Neural progenitor cell (in vitro differentiated cells): Measurements from ENCODE around the gene MEF2B. TPM values are rescaled to one million over a fixed set of nuclear protein-coding genes. Genes with fewer than 3 reads are reported as not detected.

ENCODE experiments used
- DNase-seq: peaks from one replicate; pipeline ENCODE4 v3.0.0-alpha.2; 2016; ENCODE audit warnings: low spot score
- H2AFZ ChIP-seq: fragments of 200-600 bp; sonication (generic); replicated peaks from 2 replicates; pipeline ENCODE4 v1.6.1; 2016; ENCODE audit warnings: antibody characterized with exemption
- H3F3A ChIP-seq: fragments of 200-600 bp; sonication (generic); 2 replicates; pipeline ENCODE4 v1.6.1; 2016; ENCODE audit warnings: antibody characterized with exemption, low read depth
- H3K27ac ChIP-seq: fragments of 200-600 bp; sonication (generic); 2 replicates; pipeline ENCODE4 v1.5.1; 2016; ENCODE audit warnings: mild to moderate bottlenecking
- H3K27me3 ChIP-seq: fragments of 200-600 bp; sonication (generic); 2 replicates; pipeline ENCODE4 v1.6.1; 2016; ENCODE audit warnings: mild to moderate bottlenecking, moderate library complexity
- H3K36me3 ChIP-seq: fragments of 200-600 bp; sonication (generic); 2 replicates; pipeline ENCODE4 v1.5.1; 2016
- H3K4me1 ChIP-seq: fragments of 200-600 bp; sonication (generic); 2 replicates; pipeline ENCODE4 v1.6.1; 2016; ENCODE audit warnings: mixed run types
- H3K4me2 ChIP-seq: fragments of 200-600 bp; sonication (generic); 2 replicates; pipeline ENCODE4 v1.6.1; 2016
- H3K4me3 ChIP-seq: fragments of 200-600 bp; sonication (generic); 2 replicates; pipeline ENCODE4 v1.5.1; 2016
- H3K79me2 ChIP-seq: fragments of 200-600 bp; sonication (generic); 2 replicates; pipeline ENCODE4 v1.6.1; 2016; ENCODE audit warnings: low read depth
- H3K9ac ChIP-seq: fragments of 200-600 bp; sonication (generic); 2 replicates; pipeline ENCODE4 v1.6.1; 2016
- H3K9me3 ChIP-seq: fragments of 200-600 bp; sonication (generic); 2 replicates; pipeline ENCODE4 v1.5.1; 2016; ENCODE audit warnings: low read depth
- H4K20me1 ChIP-seq: fragments of 200-600 bp; sonication (generic); 2 replicates; pipeline ENCODE4 v1.6.1; 2016; ENCODE audit warnings: low read depth
- H3K27ac Mint-ChIP-seq: 3 replicates; pipeline ENCODE4 v1.8.0; 2021; ENCODE audit warnings: mixed read lengths
- H3K27me3 Mint-ChIP-seq: 2 replicates; pipeline ENCODE4 v1.8.0; 2022; ENCODE audit warnings: low read depth, mild to moderate bottlenecking, inconsistent platforms, moderate library complexity, mixed read lengths; ENCODE audit not compliant: insufficient read depth
- H3K36me3 Mint-ChIP-seq: 3 replicates; pipeline ENCODE4 v1.8.0; 2021; ENCODE audit warnings: mixed read lengths
- H3K4me1 Mint-ChIP-seq: 3 replicates; pipeline ENCODE4 v1.8.0; 2021; ENCODE audit warnings: mixed read lengths
- H3K4me3 Mint-ChIP-seq: 3 replicates; pipeline ENCODE4 v1.8.0; 2021; ENCODE audit warnings: mild to moderate bottlenecking, moderate library complexity, mixed read lengths
- H3K9me3 Mint-ChIP-seq: 3 replicates; pipeline ENCODE4 v1.8.0; 2020; ENCODE audit warnings: mixed read lengths
- CTCF ChIP-seq: fragments of 200-600 bp; sonication (generic); IDR thresholded peaks from 2 replicates; pipeline ENCODE4 v1.5.1; 2017; ENCODE audit warnings: antibody characterized with exemption, mild to moderate bottlenecking
- EZH2 ChIP-seq: fragments of 200-600 bp; sonication (generic); IDR thresholded peaks from 2 replicates; pipeline ENCODE4 v1.6.1; 2017; ENCODE audit warnings: antibody characterized with exemption, mild to moderate bottlenecking, moderate library complexity
- EZH2phosphoT487 ChIP-seq: fragments of 200-600 bp; sonication (generic); IDR thresholded peaks from 2 replicates; pipeline ENCODE4 v1.6.1; 2017; ENCODE audit warnings: antibody characterized with exemption
- total RNA-seq: library from RNA; depleted of rRNA; stranded (reverse); fragments of >200 nt; gene quantifications from 2 replicates; pipeline ENCODE4 v1.2.3, GENCODE V29; 2015; ENCODE audit warnings: low replicate concordance

Gene MEF2B
- total RNA-seq, 1 donor from 2014 or later: not detected

- no peaks in the 10 kb centered on the region for H3F3A ChIP-seq
- Mint-ChIP-seq H3K4me1 (no peaks in the 10 kb centered on the region), H3K4me3 (no peak overlapping the region)
Observed at GRCh38 chr19:19157808-19158207, 12.3 kb downstream of the MEF2B start.

GRCh38 chr19:19155495-19156219, 14.4 kb downstream of the MEF2B start:
- H3K9me3 ChIP-seq: no peaks in the 10 kb centered on the region
- no peak overlapping the region for H3K4me3 ChIP-seq
- no peak overlapping the region for H3K9ac ChIP-seq
- H4K20me1 ChIP-seq: no peaks in the 10 kb centered on the region
- TF ChIP-seq EZH2phosphoT487 (no peak), EZH2 (no peak), CTCF (no peak)
- no peaks in the 10 kb centered on the region for H3K4me1 ChIP-seq
- H3K79me2 ChIP-seq: no peaks in the 10 kb centered on the region
- DNase-seq: no peak
- Mint-ChIP-seq H3K27me3 (peaks cover 4% of the 10 kb centered on the region), H3K27ac (no peak overlapping the region), H3K9me3 (no peaks in the 10 kb centered on the region), H3K36me3 (no peaks in the 10 kb centered on the region), H3K4me3 (no peak overlapping the region), H3K4me1 (no peaks in the 10 kb centered on the region)
- H3K27ac ChIP-seq: no peak overlapping the region
- no peak overlapping the region for H3K4me2 ChIP-seq
- no peaks in the 10 kb centered on the region for H3F3A ChIP-seq
- H3K27me3 ChIP-seq: no peaks in the 10 kb centered on the region
- H2AFZ ChIP-seq: no peak overlapping the region
- no peaks in the 10 kb centered on the region for H3K36me3 ChIP-seq

More at GRCh38 chr19:19157808-19158207, 12.3 kb downstream of the MEF2B start:
- H3K36me3 ChIP-seq: no peaks in the 10 kb centered on the region
- no peak overlapping the region for H3K4me2 ChIP-seq
- no peaks in the 10 kb centered on the region for H3K9me3 ChIP-seq
- H3K79me2 ChIP-seq: no peaks in the 10 kb centered on the region
- H4K20me1 ChIP-seq: no peaks in the 10 kb centered on the region
- no peak overlapping the region for H2AFZ ChIP-seq
- no peaks in the 10 kb centered on the region for H3K4me1 ChIP-seq
- Mint-ChIP-seq H3K27ac (no peak overlapping the region), H3K9me3 (no peaks in the 10 kb centered on the region), H3K36me3 (no peaks in the 10 kb centered on the region), H3K27me3 (peaks cover 5% of the 10 kb centered on the region)
- TF ChIP-seq EZH2: no peak
- TF ChIP-seq CTCF: no peak
- TF ChIP-seq EZH2phosphoT487: no peak
- H3K9ac ChIP-seq: no peak overlapping the region
- H3K27ac ChIP-seq: no peak overlapping the region
- no peak for DNase-seq
- no peak overlapping the region for H3K4me3 ChIP-seq
- no peaks in the 10 kb centered on the region for H3K27me3 ChIP-seq

- Histone ChIP-seq H3K9ac (no peak overlapping the region), H3K4me3 (no peak overlapping the region), H3K79me2 (no peaks in the 10 kb centered on the region), H2AFZ (no peak overlapping the region), H3K9me3 (no peaks in the 10 kb centered on the region), H3F3A (no peaks in the 10 kb centered on the region), H3K4me2 (no peak overlapping the region), H4K20me1 (no peaks in the 10 kb centered on the region), H3K27me3 (no peaks in the 10 kb centered on the region), H3K27ac (no peak overlapping the region), H3K36me3 (no peaks in the 10 kb centered on the region), H3K4me1 (no peaks in the 10 kb centered on the region)
- Mint-ChIP-seq H3K27ac (peak overlapping the region; percentile 76), H3K4me3 (no peak overlapping the region), H3K36me3 (no peaks in the 10 kb centered on the region), H3K4me1 (no peaks in the 10 kb centered on the region), H3K27me3 (peaks cover 4% of the 10 kb centered on the region), H3K9me3 (no peaks in the 10 kb centered on the region)
- TF ChIP-seq EZH2phosphoT487: no peak
- TF ChIP-seq EZH2: no peak
- no peak for TF ChIP-seq CTCF
- DNase-seq: no peak
Observed at GRCh38 chr19:19154768-19155494, 15.1 kb downstream of the MEF2B start.
